Peyer's patch (tissue), 4 donors: ENCODE data around the gene TGM3. TPM values are rescaled to one million over a fixed set of nuclear protein-coding genes. Genes with fewer than 3 reads are reported as not detected.

Experiments
- DNase-seq, 3 donors: peaks; one replicate each; pipeline ENCODE4 v3.0.0-alpha.2; 2017 to 2019
- H3K27ac ChIP-seq, 4 donors: fragments of 200-600 bp; sonication (generic); one replicate each; pipeline ENCODE4 v1.5.1; 2016 to 2019
- H3K27me3 ChIP-seq, 2 donors: fragments of 200-600 bp; sonication (generic); one replicate each; pipeline ENCODE4 v1.5.1; 2019
- H3K36me3 ChIP-seq, 3 donors: fragments of 200-600 bp; sonication (generic); one replicate each; pipeline ENCODE4 v1.5.1; 2016 to 2019
- H3K4me1 ChIP-seq, 4 donors: fragments of 200-600 bp; sonication (generic); one replicate each; pipeline ENCODE4 v1.5.1; 2016 to 2019
- H3K4me3 ChIP-seq, 4 donors: fragments of 200-600 bp; sonication (generic); 1 replicate in 3 of 4; 2 replicates in 1 of 4; pipeline ENCODE4 v1.5.1; 2016 to 2019; ENCODE audit warnings: mild to moderate bottlenecking in 1 of 4
- H3K9me3 ChIP-seq, 4 donors: fragments of 200-600 bp; sonication (generic); one replicate each; pipeline ENCODE4 v1.5.1; 2016 to 2019; ENCODE audit warnings: mild to moderate bottlenecking in 1 of 4
- POLR2A ChIP-seq, 2 donors: fragments of 450-650 bp; IDR thresholded peaks; one replicate each; pipeline ENCODE4 v1.5.1; 2017; ENCODE audit warnings: antibody characterized with exemption in 2 of 2, mild to moderate bottlenecking in 2 of 2, moderate library complexity in 2 of 2
- total RNA-seq, 4 donors: library from RNA; depleted of rRNA; stranded (reverse); fragments of >200 nt; gene quantifications; one replicate each; pipeline ENCODE4 v1.1.0, GENCODE V29; 2016
- TF ChIP-seq, protein P1 (sequence below), 6 experiments: fragments of 450-650 bp in 4 of 6; fragments of 200-600 bp in 2 of 6; sonication (generic) in 1 of 6; IDR thresholded peaks; one replicate each; pipeline ENCODE4 v1.5.1; 2017 to 2019; ENCODE audit warnings: antibody characterized with exemption in 6 of 6, mild to moderate bottlenecking in 3 of 6, moderate library complexity in 1 of 6

TGM3 gene, protein sequence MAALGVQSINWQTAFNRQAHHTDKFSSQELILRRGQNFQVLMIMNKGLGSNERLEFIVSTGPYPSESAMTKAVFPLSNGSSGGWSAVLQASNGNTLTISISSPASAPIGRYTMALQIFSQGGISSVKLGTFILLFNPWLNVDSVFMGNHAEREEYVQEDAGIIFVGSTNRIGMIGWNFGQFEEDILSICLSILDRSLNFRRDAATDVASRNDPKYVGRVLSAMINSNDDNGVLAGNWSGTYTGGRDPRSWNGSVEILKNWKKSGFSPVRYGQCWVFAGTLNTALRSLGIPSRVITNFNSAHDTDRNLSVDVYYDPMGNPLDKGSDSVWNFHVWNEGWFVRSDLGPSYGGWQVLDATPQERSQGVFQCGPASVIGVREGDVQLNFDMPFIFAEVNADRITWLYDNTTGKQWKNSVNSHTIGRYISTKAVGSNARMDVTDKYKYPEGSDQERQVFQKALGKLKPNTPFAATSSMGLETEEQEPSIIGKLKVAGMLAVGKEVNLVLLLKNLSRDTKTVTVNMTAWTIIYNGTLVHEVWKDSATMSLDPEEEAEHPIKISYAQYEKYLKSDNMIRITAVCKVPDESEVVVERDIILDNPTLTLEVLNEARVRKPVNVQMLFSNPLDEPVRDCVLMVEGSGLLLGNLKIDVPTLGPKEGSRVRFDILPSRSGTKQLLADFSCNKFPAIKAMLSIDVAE
- total RNA-seq, result under 1 TPM in 1 of 4 donors, not detected in 3; 0.40 TPM

DNA sequence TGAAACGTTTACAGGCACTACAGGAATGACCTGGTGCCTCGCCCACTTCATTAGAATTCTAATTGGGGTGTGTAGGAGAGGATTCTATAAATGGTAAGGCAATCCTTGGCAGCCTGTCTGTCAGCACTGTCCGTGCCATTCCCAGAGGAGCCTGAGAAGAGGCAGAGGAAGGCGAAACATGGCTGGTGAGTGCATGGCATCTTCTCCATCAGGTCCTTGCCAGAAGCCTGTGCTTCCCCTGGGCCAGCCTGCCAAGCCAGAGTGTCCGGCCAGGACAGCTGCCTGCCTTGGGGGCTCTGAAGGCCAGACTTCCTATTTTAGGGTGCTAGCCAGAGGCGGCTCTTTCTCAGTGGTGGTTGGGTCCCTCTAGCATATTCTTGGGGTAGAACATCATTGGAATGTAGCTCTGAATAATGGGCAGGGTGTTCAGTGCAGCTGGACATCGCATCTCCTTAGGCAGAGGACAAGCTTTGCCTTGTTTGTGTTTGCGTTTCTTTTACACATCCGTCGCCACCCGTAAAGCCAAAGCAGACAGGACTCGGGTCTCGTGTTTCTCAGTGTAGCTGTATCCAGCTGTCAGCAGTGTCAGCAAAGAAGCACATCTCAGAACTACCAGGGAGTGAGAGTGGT, at the start of gene TGM3:
Gene TGM3, plus strand, starts transcription at position 116 of the 630 bp plus-strand sequence. Its CDS starts 63 bp downstream, at position 179.
- Histone ChIP-seq H3K4me3 (no peak within 1 kb of the TSS), H3K27me3 (no peaks in the 10 kb centered on the region), H3K27ac (no peak within 1 kb of the TSS), H3K4me1 (peaks cover 0 to 12% (median 0%) of the 10 kb centered on the region in 4 donors), H3K36me3 (no peaks in the 10 kb centered on the region), H3K9me3 (no peaks in the 10 kb centered on the region)
- TF ChIP-seq, protein P1, sequence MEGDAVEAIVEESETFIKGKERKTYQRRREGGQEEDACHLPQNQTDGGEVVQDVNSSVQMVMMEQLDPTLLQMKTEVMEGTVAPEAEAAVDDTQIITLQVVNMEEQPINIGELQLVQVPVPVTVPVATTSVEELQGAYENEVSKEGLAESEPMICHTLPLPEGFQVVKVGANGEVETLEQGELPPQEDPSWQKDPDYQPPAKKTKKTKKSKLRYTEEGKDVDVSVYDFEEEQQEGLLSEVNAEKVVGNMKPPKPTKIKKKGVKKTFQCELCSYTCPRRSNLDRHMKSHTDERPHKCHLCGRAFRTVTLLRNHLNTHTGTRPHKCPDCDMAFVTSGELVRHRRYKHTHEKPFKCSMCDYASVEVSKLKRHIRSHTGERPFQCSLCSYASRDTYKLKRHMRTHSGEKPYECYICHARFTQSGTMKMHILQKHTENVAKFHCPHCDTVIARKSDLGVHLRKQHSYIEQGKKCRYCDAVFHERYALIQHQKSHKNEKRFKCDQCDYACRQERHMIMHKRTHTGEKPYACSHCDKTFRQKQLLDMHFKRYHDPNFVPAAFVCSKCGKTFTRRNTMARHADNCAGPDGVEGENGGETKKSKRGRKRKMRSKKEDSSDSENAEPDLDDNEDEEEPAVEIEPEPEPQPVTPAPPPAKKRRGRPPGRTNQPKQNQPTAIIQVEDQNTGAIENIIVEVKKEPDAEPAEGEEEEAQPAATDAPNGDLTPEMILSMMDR (IDR thresholded peaks at IDR 0.05), result no peak
- TF ChIP-seq POLR2A (IDR thresholded peaks at IDR 0.05), result no peak
- peak in 1 of 3 donors; percentile 40 for DNase-seq

DNA sequence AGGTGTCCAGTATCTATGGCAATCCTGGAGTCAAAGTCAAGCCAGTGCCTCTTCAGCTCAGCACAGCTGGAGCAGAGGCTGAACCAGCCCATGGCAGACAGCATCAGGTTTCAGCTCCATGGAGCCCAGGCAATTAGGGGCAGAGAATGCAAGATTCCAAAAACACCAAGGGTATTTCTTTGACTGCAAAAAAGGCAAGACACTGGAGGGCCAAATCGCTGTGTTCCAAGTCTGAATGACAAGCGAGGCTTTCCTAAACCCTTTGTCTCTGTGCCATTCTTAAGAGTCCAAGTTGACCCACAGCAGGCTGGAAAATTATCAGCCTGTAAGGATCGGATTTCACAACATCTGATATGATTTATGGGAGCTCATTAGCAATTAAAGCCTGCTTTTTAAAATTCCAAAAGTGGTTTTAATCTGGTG, 49.7 kb upstream of the TGM3 start:
- H3K4me3 ChIP-seq, result no peak overlapping the region
- no peaks in the 10 kb centered on the region for H3K27me3 ChIP-seq
- H3K36me3 ChIP-seq, result no peaks in the 10 kb centered on the region
- H3K27ac ChIP-seq, result no peak overlapping the region
- no peaks in the 10 kb centered on the region for H3K4me1 ChIP-seq
- DNase-seq, result no peak
- TF ChIP-seq, protein P1 (IDR thresholded peaks at IDR 0.05), result no peak
- TF ChIP-seq POLR2A (IDR thresholded peaks at IDR 0.05), result no peak
- no peaks in the 10 kb centered on the region for H3K9me3 ChIP-seq

DNA sequence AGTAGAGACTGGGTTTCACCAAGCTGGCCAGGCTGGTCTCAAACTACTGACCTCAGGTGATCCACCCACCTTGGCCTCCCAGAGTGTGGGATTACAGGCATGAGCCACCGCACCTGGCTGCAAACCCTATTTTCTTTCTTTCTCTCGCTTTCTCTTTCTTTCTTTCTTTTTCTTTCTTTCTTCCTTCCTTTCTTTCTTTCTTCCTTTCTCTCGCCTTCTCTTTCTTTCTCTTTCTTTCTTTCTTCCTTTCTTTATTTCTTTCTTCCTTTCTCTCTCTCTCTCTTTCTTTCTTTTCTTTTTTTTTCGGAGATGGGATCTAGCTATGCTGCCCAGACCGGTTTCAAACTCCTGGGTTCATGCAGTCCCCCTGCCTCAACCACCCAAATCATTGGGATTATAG, 47.0 kb upstream of the TGM3 start:
- H3K27me3 ChIP-seq, result no peaks in the 10 kb centered on the region
- no peaks in the 10 kb centered on the region for H3K4me1 ChIP-seq
- H3K9me3 ChIP-seq, result no peaks in the 10 kb centered on the region
- no peak for DNase-seq
- no peaks in the 10 kb centered on the region for H3K36me3 ChIP-seq
- H3K4me3 ChIP-seq, result no peak overlapping the region
- H3K27ac ChIP-seq, result no peak overlapping the region
- TF ChIP-seq, protein P1 (IDR thresholded peaks at IDR 0.05), result no peak
- no peak for TF ChIP-seq POLR2A (IDR thresholded peaks at IDR 0.05)

DNA sequence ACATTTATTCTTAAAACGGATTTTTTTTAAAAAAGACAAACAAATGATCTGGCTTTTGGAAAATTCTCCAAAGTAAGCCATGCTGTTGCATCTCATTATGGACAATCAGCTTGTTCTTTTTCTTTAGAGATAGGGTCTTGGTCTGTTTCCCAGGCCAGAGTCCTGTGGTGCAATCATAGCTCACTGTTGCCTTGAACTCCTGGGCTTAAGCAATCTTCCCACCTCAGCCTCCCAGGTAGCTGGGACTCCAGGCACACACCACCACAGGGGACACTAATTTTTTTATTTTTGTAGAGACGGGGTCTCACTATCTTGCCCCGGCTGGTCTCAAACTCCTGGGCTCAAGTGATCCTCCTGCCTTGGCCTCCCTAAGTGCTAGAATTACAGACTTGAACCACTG, 45.9 kb upstream of the TGM3 start:
- no peaks in the 10 kb centered on the region for H3K36me3 ChIP-seq
- no peak for TF ChIP-seq POLR2A (IDR thresholded peaks at IDR 0.05)
- TF ChIP-seq, protein P1 (IDR thresholded peaks at IDR 0.05), result no peak
- H3K27ac ChIP-seq, result no peak overlapping the region
- H3K9me3 ChIP-seq, result no peaks in the 10 kb centered on the region
- no peaks in the 10 kb centered on the region for H3K4me1 ChIP-seq
- no peak overlapping the region for H3K4me3 ChIP-seq
- H3K27me3 ChIP-seq, result no peaks in the 10 kb centered on the region
- DNase-seq, result no peak

DNA sequence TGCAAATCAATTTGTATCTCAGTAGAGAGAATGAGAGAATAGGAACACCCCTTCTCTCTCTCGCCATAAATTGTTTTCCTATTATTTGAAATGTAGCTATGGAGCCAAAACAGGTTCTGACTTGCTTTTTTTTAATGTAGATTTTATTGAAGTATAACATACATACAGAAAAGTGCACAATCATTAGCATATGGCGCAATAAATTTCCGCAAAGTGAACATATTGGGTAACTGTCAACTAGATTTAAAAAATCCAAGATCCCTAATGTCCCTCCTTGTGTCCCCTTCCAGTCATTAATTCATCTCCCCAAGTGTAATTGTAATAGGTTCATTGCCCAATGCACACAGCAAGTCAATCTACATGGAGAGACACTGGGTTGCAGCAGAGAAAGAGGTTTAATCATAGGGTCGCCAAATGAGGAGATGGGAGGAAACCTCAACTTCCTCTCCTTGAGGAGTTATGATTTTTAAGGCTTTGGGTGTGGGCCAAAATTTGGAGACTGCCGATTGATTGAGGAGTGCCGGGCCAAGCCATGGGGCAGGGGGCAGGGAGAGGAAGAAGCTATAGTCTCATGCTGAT, 43.3 kb upstream of the TGM3 start:
- no peaks in the 10 kb centered on the region for H3K27me3 ChIP-seq
- no peak for DNase-seq
- H3K4me1 ChIP-seq, result no peaks in the 10 kb centered on the region
- TF ChIP-seq POLR2A (IDR thresholded peaks at IDR 0.05), result no peak
- TF ChIP-seq, protein P1 (IDR thresholded peaks at IDR 0.05), result no peak
- no peaks in the 10 kb centered on the region for H3K36me3 ChIP-seq
- H3K9me3 ChIP-seq, result no peaks in the 10 kb centered on the region
- no peak overlapping the region for H3K4me3 ChIP-seq
- no peak overlapping the region for H3K27ac ChIP-seq
